Activated gamma-delta T cell treated with Interleukin-2 at 50 U/mL for 16 hours (primary cell): ENCODE results near the gene DOCK3.
"Not testable (repeated sequence)": the region's sequence is repeated elsewhere in the genome, so short reads cannot be mapped to it uniquely, and the experiment has no call there.

Experiments used
- DNase-seq: peaks from one replicate; pipeline ENCODE4 v3.0.0-alpha.2; 2020

Gene DOCK3

DNA sequence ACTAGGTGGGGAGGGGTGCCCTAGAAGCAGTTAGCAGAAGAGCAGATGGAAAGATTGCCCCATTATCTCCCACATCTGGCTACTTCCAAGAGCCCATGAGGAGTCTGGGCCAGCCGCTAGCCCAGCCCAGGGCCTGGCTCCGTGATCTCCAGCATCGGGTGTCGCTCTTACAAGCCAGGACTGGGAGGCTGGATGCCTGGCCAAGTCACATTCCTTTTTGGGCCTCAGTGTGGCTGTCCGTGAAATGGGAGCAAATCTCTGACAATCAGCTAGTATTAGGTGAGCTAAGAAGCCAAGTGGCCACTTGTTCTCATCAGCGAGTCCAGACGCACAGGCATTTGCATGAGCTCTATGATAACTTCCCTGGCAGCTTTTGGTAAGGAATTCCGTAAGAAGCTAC is 23.3 kb upstream of the DOCK3 start:
- no peak for DNase-seq

GRCh38 chr3:50651920-50652529 is 22.7 kb upstream of the DOCK3 start:
- DNase-seq = no peak

- peak; percentile 43 for DNase-seq
Measured at GRCh38 chr3:50652709-50653108, 22.0 kb upstream of the DOCK3 start.

DNA sequence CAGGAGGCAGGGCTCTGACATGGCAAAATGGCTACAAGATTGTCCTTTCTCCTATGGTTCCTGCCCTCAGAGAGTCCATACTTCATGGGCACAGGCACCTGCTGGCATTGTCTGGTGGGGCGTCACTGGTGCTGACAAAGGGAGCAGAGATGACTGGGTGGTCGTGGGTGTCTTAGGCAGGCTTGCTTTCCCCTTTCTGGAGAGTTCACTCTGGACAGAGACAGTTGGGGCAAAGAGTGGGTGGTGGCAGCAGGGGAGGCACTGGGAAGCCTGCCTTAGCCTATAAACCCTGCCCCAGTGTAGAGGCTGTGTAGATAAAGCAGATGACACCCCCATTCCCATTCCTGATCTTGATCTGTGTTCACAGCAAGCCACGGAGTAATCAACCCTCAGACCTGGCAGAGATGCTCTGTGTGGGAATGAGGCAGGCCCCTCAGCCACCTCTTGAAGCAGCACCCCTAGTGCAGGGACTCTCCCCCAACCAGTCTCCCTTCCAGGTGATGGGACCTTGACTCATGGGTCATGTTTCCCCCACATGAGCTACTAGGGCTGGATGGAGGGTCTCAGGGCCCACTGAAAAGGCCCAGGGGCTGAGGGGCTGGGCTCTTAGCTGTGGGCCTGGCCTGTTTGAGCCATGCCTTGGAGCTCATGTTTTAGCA is 20.7 kb upstream of the DOCK3 start:
- no peak for DNase-seq

DNA sequence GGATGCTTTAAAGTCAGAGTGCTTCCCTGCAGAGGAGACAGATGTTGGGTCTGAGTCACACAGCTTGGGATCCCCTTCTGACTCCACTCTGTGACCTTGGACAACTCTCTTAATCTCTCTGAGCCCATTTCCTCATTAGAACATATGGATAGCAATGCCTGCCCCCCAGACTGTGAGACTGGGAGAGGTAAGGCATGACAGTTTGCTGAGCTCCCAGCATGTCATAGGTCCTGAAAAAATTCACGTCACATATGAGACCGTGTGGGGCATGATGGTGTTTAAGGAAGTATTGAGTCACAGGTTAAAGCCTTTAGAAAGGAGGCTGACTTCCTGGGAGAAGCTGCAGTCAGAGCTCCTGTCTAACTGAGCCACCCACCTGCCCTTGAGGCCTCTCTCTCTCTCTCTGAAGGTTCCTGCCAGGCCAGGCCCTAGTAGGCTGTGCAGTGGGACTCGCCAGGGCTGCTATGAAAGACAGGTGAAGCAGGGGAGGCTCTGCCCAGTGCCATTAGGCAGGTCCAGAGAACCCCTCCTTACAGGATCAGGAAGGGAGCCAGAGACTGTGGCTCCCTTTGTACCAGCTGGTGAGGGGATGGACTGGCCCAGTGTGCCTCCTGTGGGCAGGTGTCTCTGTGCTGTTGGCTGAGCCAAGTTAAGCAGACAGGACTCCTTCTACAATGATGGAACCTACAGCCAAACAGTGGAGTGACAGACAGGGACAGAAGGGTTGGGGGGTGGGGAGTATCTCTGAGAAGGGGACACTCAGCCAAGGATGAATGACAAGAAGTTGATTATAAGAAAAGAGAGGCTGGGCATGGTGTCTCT is 19.5 kb upstream of the DOCK3 start:
- no peak for DNase-seq

- DNase-seq = no peak
Measured at GRCh38 chr3:50656417-50657195, 18.1 kb upstream of the DOCK3 start.

GRCh38 chr3:50657407-50657806 is 17.3 kb upstream of the DOCK3 start:
- DNase-seq = no peak

DNA sequence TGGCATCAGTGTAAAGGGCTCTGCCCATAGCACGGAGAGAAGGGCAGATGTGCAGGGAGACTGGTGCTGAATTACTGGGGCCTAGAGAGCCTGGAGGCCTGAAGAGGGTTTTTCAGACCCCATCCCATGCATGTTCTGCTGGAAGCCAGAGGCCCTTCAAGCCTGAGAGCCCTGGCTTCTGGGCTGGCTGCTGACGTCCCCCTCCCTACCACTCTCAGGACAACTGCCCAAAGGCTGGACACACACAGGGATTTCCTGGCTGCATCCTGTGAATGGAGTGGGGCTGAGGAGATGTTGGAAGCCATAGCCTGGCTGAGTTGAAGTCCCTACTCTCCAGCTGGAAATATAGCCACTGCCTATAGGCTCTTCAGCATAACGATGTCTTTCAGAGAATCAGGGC is 16.9 kb upstream of the DOCK3 start:
- no peak for DNase-seq

DNA sequence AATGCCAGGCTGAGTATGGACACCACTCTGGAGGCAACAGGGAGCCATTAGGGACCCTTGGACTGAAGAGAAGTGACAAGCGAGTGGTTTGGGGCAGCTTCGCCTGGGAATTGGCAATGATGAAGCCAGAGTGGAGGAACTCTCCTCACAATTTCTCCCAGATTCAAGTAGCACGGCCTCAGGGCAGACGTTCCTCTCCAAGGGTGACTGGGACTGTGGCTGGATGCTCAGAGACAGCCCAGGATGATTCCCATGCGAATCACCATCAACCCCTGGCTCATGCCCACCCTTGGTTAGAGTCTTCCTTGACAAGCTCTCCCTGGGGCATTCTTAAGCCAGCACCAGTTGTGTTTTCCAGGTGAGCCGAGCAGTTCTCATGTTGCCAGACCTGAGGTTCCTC is 16.3 kb upstream of the DOCK3 start:
- DNase-seq = no peak

DNA sequence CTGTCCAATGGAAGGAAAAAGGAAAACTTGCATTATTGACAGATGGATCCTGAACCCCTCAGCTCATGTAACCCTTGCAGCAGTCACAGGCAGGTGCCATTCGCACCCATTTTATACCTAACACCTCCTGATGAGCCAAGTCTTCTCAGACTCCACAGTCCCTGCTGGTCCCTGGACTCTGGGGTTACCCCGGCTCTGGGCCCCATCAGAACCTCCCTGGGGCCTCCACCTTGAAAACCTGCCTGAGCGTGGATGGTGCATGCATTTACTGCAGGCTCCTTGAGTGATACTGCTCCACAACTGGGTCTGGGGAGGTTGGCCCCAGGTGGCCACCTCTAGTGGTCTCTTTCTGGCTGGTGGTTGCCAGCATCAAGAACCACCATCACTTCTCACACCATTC is 15.9 kb upstream of the DOCK3 start:
- no peak for DNase-seq

DNA sequence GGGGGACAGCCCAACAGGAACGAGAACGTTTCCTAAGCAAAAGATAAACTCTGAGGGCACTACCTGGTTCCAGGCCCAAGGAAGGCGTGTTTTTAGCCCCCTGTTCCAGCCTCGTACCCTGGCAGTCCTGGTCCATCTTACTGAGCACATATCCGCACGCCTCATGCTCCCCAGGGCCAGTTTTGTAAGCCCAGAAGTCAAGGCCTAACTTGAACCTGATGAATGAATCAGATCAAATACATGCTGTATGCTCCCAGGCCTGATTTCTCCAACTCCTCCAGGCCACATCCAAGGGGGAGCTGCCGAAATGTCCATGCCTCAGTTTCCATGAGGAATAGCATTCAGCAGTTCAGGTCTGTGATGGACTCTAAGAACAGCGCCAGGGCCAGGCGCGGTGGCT is 14.3 kb upstream of the DOCK3 start:
- DNase-seq = no peak

DNA sequence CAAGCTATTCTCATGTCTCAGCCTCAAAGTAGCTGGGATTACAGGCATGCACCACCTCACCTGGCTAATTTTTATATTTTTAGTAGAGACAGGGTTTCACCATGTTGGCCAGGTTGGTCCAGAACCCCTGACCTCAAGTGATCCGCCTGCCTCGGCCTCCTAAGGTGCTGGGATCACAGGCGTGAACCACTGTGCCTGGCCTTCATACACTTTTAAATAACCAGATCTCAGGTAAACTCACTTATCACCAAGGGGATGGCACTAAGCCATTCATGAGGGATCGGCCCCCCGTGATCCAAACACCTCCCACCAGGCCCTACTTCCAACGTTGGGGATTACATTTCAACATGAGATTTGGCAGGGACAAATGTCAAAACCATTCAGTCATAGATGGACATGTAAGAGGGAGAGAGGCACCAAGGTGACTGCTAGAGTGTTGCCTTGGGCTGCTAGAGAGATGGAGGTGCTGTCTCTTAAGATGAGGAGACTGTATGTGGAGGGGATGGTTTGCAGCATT is 13.3 kb upstream of the DOCK3 start:
- no peak for DNase-seq

DNA sequence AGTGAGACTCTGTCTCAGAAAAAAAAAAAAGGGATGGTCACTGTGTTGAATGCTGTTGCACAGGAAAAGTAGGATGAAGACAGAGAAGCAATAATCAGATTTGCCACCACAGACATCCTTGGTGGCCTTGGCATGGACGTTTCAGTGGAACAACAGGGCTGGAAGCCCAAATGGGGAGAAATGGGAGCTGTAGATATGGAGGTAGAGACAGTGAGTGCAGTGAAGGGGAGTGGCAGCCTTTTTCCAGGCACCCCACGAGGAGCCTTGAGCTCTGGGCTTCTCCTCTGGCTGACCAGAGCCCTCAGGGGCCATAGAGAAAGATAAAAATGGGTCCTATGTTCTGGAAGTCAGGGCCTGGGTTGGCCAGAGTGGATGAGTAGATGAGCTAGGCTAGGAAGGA is 12.3 kb upstream of the DOCK3 start:
- DNase-seq = no peak

GRCh38 chr3:50665081-50665840 is 9.5 kb upstream of the DOCK3 start:
- DNase-seq = no peak

DNA sequence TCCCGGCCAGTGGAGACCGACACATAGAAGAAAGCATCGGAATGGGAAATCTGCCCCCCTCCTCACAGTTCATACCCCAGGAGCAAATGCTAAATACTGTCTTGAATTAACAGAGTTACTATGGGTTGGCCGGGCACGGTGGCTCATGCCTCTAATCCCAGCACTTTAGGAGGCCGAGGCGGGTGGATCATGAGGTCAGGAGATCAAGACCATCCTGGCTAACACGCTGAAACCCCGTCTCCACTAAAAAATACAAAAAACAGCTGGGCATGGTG is 8.9 kb upstream of the DOCK3 start:
- not testable (repeated sequence) for DNase-seq

DNA sequence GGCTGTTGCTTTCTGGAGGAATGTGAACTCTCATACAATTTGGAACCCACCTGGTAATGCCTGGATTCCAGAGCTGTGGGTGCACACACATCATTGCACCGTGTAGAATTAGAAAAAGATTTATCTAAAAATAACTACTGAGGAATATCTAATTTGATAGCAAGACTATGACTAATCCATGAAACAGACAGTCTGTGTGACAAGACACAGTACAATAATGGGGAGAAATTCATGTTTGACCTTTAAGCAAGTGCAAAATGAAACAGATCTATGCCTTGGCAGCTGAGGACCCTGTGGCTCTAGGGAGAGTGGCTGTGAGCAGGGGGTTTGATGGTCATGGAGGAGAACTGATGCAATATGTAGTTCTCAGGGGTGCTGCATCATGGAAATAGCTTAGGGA is 7.9 kb upstream of the DOCK3 start:
- DNase-seq = no peak

- DNase-seq = no peak
Measured at GRCh38 chr3:50671331-50671730, 3.4 kb upstream of the DOCK3 start.

DNA sequence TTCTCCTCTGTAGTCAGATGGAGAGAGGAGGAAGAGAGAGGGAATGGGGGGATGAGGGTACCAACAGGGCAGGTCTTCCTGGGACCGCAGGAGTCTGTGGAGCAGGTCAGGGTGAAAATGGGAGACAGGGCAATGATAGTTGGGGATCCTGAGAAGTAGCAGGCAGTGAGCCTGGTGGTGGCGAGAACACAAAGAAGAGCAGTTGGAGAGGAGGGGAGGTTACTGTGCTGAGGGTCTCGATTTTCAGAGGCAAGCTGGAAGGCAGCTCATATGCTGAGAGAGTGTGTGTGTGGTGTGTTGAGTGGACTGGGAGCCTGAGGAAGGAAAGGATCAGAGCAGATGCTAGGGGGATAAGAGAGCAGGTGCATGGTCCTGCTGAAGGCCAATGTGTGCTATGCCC is 2.1 kb upstream of the DOCK3 start:
- DNase-seq = no peak

GRCh38 chr3:50673931-50674330 is 796 bp upstream of the DOCK3 start:
- DNase-seq = no peak

GRCh38 chr3:50675179-50676030 is 678 bp downstream of the DOCK3 start:
- DNase-seq = peak; percentile 37

DNA sequence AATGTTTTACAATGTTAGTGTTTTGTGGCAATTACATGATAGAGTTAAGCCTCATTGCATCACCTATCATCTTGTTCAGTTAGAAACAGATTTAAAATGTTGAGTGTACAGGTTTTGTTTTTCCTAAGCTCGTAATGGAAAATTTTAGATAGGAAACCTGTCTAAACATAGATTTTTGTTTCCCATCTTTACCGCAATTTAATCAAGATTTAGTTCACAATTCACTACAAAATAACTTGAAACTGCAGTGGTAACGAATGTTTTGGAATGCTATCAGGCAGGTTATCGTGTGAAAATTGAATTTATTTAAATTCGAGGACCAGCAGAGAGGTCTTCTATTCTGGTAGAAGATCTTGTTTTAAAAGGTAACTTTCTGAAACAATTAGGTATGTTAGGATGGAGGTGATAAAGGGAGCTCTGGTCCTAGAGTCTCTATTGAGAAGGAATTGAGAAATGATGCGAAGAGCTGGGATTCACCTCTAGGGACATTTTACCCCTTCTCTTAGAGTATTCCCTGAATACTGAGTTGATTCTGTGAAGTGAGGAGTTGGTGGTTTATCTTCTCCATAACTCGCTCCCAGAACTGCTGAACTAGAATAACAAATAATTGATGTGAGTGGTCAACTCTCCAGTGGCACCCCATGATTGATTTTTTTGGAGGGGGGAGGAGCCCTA is 1.4 kb downstream of the DOCK3 start:
- no peak for DNase-seq
